Measurements from ENCODE around the gene CRYGC.

Gene CRYGC

GRCh38 chr2:208150094-208150493 is 20.5 kb upstream of the CRYGC start:
- in situ Hi-C loops (cut with HindIII; ENCODE audit: low sequenced_read_pairs) = no loop called here
- TF ChIP-seq, protein P1, sequence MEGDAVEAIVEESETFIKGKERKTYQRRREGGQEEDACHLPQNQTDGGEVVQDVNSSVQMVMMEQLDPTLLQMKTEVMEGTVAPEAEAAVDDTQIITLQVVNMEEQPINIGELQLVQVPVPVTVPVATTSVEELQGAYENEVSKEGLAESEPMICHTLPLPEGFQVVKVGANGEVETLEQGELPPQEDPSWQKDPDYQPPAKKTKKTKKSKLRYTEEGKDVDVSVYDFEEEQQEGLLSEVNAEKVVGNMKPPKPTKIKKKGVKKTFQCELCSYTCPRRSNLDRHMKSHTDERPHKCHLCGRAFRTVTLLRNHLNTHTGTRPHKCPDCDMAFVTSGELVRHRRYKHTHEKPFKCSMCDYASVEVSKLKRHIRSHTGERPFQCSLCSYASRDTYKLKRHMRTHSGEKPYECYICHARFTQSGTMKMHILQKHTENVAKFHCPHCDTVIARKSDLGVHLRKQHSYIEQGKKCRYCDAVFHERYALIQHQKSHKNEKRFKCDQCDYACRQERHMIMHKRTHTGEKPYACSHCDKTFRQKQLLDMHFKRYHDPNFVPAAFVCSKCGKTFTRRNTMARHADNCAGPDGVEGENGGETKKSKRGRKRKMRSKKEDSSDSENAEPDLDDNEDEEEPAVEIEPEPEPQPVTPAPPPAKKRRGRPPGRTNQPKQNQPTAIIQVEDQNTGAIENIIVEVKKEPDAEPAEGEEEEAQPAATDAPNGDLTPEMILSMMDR (IDR thresholded peaks at IDR 0.05; ENCODE audit: low read depth, low read length, missing control alignments) = no peak
- DNase-seq (ENCODE audit: low read depth) = no peak

GRCh38 chr2:208148803-208149202 is 19.2 kb upstream of the CRYGC start:
- in situ Hi-C loops (cut with HindIII; ENCODE audit: low sequenced_read_pairs) = no loop called here
- H3K4me3 ChIP-seq (ENCODE audit: low read depth, low read length) = no peak overlapping the region
- no peak for DNase-seq (ENCODE audit: low read depth)
- TF ChIP-seq, protein P1 (IDR thresholded peaks at IDR 0.05; ENCODE audit: low read depth, low read length, missing control alignments) = no peak

More at GRCh38 chr2:208150094-208150493, 20.5 kb upstream of the CRYGC start:
- no peak overlapping the region for H3K4me3 ChIP-seq (ENCODE audit: low read depth, low read length)

DNA sequence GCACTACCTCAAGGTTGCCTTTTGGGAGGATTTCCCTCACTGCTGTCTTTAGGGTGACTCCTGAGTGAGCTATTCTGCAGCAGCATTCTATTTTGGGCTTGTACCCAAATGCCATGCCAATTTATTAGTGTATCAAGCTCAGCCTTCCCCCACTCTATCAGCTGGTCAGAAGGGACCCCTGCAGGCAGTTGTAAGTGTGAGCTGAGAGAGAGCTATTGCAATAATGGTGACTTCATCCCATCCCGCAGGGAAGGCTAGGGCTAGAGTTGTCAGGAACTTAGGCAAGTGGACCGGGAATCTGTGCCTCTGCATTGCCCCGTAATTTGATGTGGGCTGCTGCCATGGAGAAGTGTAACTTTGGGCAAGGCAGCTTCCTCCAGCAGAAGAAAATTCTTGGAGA is 18.1 kb upstream of the CRYGC start:
- TF ChIP-seq, protein P1 (IDR thresholded peaks at IDR 0.05; ENCODE audit: low read depth, low read length, missing control alignments) = no peak
- H3K4me3 ChIP-seq (ENCODE audit: low read depth, low read length) = no peak overlapping the region
- in situ Hi-C loops (cut with HindIII; ENCODE audit: low sequenced_read_pairs) = no loop called here
- no peak for DNase-seq (ENCODE audit: low read depth)

DNA sequence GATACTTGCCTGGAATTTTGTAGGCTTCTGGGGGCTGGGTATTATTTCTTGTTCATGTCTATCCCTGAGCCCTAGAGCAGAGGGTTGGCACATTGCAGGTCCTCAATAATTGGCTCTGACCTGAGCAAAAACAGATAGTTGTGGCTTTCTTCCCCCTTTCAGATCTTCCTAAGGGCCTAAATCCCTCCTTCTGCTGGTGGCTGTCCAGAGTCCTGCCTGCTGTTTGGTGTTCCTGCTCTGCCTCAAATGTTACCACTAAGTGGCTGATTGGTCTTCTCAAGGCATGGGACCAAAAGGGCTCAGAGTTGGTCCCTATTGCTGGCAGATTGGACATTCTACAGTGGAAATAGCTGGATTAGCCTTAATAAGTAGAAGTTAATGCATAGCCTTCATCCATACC is 17.4 kb upstream of the CRYGC start:
- TF ChIP-seq, protein P1 (IDR thresholded peaks at IDR 0.05; ENCODE audit: low read depth, low read length, missing control alignments) = no peak
- H3K4me3 ChIP-seq (ENCODE audit: low read depth, low read length) = no peak overlapping the region
- DNase-seq (ENCODE audit: low read depth) = no peak
- in situ Hi-C loops (cut with HindIII; ENCODE audit: low sequenced_read_pairs) = no loop called here

- in situ Hi-C loops (cut with HindIII; ENCODE audit: low sequenced_read_pairs) = no loop called here
- no peak within 1 kb of the TSS for H3K4me3 ChIP-seq (ENCODE audit: low read depth, low read length)
- DNase-seq (ENCODE audit: low read depth) = no peak
- TF ChIP-seq, protein P1 (IDR thresholded peaks at IDR 0.05; ENCODE audit: low read depth, low read length, missing control alignments) = no peak
Observed at GRCh38 chr2:208146006-208146405, 16.4 kb upstream of the CRYGC start, which contains the start of gene CRYGB. Gene CRYGB, minus strand, starts transcription at chr2:208146158. Its CDS starts 38 bp downstream, at chr2:208146120.

DNA sequence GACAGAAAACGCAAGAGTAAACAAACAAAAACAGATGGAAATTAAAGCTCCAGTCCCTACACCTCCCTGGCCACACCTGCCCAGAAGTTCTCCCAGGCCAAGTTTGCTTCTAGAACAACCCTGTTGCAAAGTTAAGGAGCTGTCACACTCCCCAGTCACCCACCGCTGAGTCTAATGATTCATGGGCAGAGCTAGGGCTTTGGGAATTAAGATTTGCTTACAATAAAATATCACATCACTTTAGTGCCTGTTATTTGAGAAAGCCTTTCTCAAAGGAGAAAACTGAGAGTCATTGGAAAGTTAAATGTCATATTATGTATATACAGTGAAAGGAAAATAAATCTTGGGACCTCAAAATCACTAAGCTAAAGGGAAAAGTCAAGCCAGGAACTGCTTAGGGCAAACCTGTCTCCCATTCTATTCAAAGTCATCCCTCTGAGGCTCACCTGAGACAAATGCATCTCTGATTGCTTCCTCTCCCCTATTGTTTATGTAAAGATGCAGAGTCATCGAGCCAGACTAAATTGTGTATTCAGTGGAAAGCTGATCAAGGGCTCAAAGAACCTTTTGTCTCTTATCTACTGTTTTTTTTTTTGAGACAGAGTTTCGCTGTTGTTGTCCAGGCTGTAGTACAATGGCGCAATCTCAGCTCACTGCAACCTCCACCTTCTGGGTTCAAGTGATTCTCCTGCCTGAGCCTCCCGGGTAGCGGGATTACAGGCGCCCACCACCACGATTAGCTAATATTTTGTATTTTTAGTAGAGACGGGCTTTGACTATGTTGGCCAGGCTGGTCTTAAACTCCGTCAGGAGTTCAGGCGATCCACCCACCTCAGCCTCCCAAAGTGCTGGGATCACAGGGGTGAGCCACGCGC is 13.5 kb upstream of the CRYGC start:
- in situ Hi-C loops (cut with HindIII; ENCODE audit: low sequenced_read_pairs) = no loop called here
- TF ChIP-seq, protein P1 (IDR thresholded peaks at IDR 0.05; ENCODE audit: low read depth, low read length, missing control alignments) = no peak
- H3K4me3 ChIP-seq (ENCODE audit: low read depth, low read length) = no peak overlapping the region
- no peak for DNase-seq (ENCODE audit: low read depth)
